BLaER1 treated with 17β-estradiol and CSF1 and Interleukin-3, amounts not matched to agents 10 nM and 100 nM (cell line): ENCODE results near the gene ARHGAP40.

Experiments used
- H3K27ac ChIP-seq, 11 experiments: shearing (Covaris generic); formaldehyde crosslinking; 2 replicates each; pipeline ENCODE4 v1.8.1; 2022
- H3K27me3 ChIP-seq, 11 experiments: shearing (Covaris generic); formaldehyde crosslinking; 2 replicates each; pipeline ENCODE4 v1.8.1; 2022
- H3K36me3 ChIP-seq, 11 experiments: shearing (Covaris generic); formaldehyde crosslinking; 2 replicates each; pipeline ENCODE4 v1.8.1; 2022
- H3K4me1 ChIP-seq, 10 experiments: shearing (Covaris generic); formaldehyde crosslinking; 2 replicates each; pipeline ENCODE4 v1.8.1; 2022
- H3K4me2 ChIP-seq, 11 experiments: shearing (Covaris generic); formaldehyde crosslinking; 2 replicates each; pipeline ENCODE4 v1.8.1; 2022
- H3K4me3 ChIP-seq, 10 experiments: shearing (Covaris generic); formaldehyde crosslinking; 2 replicates each; pipeline ENCODE4 v1.8.1; 2022
- H3K9ac ChIP-seq, 11 experiments: shearing (Covaris generic); formaldehyde crosslinking; 2 replicates each; pipeline ENCODE4 v1.8.1; 2022
- H3K9me3 ChIP-seq, 11 experiments: shearing (Covaris generic); formaldehyde crosslinking; replicated peaks in 1 of 11; 2 replicates each; pipeline ENCODE4 v1.8.1; 2022
- H4K20me1 ChIP-seq, 11 experiments: shearing (Covaris generic); formaldehyde crosslinking; 2 replicates each; pipeline ENCODE4 v1.8.1; 2022
- Cebpa-rat ChIP-seq, 11 experiments: shearing (Covaris generic); IDR thresholded peaks; 2 replicates each; pipeline ENCODE4 v1.8.1; 2022

Gene ARHGAP40

GRCh38 chr20:38700141-38700540, 98.5 kb downstream of the ARHGAP40 start:
- H3K27ac ChIP-seq = no peak overlapping the region
- H3K9ac ChIP-seq = no peak overlapping the region
- H3K4me1 ChIP-seq = no peaks in the 10 kb centered on the region
- H3K4me3 ChIP-seq = no peak overlapping the region
- no peaks in the 10 kb centered on the region for H3K36me3 ChIP-seq
- H3K4me2 ChIP-seq = no peak overlapping the region
- TF ChIP-seq Cebpa-rat (IDR thresholded peaks at IDR 0.05) = no peak
- H3K9me3 ChIP-seq = no peaks in the 10 kb centered on the region
- H3K27me3 ChIP-seq = peaks cover 0 to 16% (median 10%) of the 10 kb centered on the region in 11 experiments; a peak in 9 of 22 replicates
- peaks cover 0 to 5% (median 0%) of the 10 kb centered on the region in 11 experiments; a peak in 1 of 22 replicates for H4K20me1 ChIP-seq
